ENCODE results near the gene AKNA. TPM values are rescaled to one million over a fixed set of nuclear protein-coding genes. Genes with fewer than 3 reads are reported as not detected.

AKNA gene
- total and polyA plus RNA-seq, 2 of the 8 experiments (the other 6 are each of a cell fraction or from before 2014, with no cell fraction given), result 21.0 to 27.4 TPM

GRCh38 chr9:114311571-114312512, 75.9 kb downstream of the AKNA start (continued):
- no peak for TF ChIP-seq POLR2AphosphoS5 (IDR thresholded peaks at IDR 0.05; ENCODE audit: low read depth, low read length)
- TF ChIP-seq RBBP5 (IDR thresholded peaks at IDR 0.05; ENCODE audit: borderline replicate concordance, low read depth, low read length), result no peak
